Caco-2 (cell line): Measurements from ENCODE around the gene TMEM252. TPM values are rescaled to one million over a fixed set of nuclear protein-coding genes. Genes with fewer than 3 reads are reported as not detected.

Experiments
- BruUV-seq: library from RNA; stranded (reverse); fragments of 400-500 nt; replicated peaks from 2 replicates; lab custom pipeline; 2021; lab: Mats Ljungman, UMichigan
- CTCF ChIA-PET: fragments of 300-600 bp; sonication (Branson Sonifier 250); formaldehyde crosslinking; loops from one replicate; lab custom pipeline; 2022; ENCODE audit warnings: antibody characterized with exemption; lab: Charles Lee
- POLR2A ChIA-PET: fragments of 300-600 bp; sonication (Branson Sonifier 250); formaldehyde crosslinking; loops from one replicate; lab custom pipeline; 2022; ENCODE audit warnings: antibody characterized with exemption; lab: Charles Lee
- DNase-seq, 2 experiments: peaks; one replicate each; pipeline versions ENCODE4 v3.0.0 to v3.0.0-alpha.2; 2020 to 2022
- H3K27me3 ChIP-seq: replicated peaks from 2 replicates; pipeline ENCODE4 v1.6.0; 2011; ENCODE audit warnings: low read length; ENCODE audit not compliant: control insufficient read depth, insufficient read depth
- H3K36me3 ChIP-seq: 2 replicates; pipeline ENCODE4 v1.5.1; 2011; ENCODE audit warnings: low read length; ENCODE audit not compliant: control insufficient read depth, insufficient read depth
- H3K4me1 ChIP-seq: fragments of 250-450 bp; sonication (Bioruptor Pico); 2 replicates; pipeline ENCODE4 v1.5.1; 2020; ENCODE audit warnings: mild to moderate bottlenecking
- H3K4me3 ChIP-seq: 2 replicates; pipeline ENCODE4 v1.5.1; 2011; ENCODE audit warnings: low read depth, mild to moderate bottlenecking, control low read depth, low read length
- H3K9me3 ChIP-seq: fragments of 250-450 bp; sonication (Bioruptor Pico); 2 replicates; pipeline ENCODE4 v1.5.1; 2020; ENCODE audit warnings: mild to moderate bottlenecking, moderate library complexity
- H3K27ac Mint-ChIP-seq: one replicate; pipeline ENCODE4 v1.8.0; 2022; ENCODE audit warnings: mixed read lengths; ENCODE audit not compliant: unreplicated experiment
- H3K27me3 Mint-ChIP-seq: one replicate; pipeline ENCODE4 v1.8.0; 2022; ENCODE audit warnings: mixed read lengths; ENCODE audit not compliant: insufficient read depth, unreplicated experiment
- H3K36me3 Mint-ChIP-seq: one replicate; pipeline ENCODE4 v1.8.0; 2022; ENCODE audit warnings: mild to moderate bottlenecking, mixed read lengths; ENCODE audit not compliant: insufficient read depth, unreplicated experiment
- H3K4me1 Mint-ChIP-seq: one replicate; pipeline ENCODE4 v1.8.0; 2022; ENCODE audit warnings: low read depth, mixed read lengths; ENCODE audit not compliant: unreplicated experiment
- H3K4me3 Mint-ChIP-seq: one replicate; pipeline ENCODE4 v1.8.0; 2022; ENCODE audit warnings: mild to moderate bottlenecking, moderate library complexity, mixed read lengths; ENCODE audit not compliant: unreplicated experiment
- H3K9me3 Mint-ChIP-seq: one replicate; pipeline ENCODE4 v1.8.0; 2022; ENCODE audit warnings: mixed read lengths; ENCODE audit not compliant: unreplicated experiment
- intact Hi-C: fragments of 100-400 bp; cut with micrococcal nuclease; formaldehyde crosslinking; loops from one replicate; pipeline ENCODE4 v1.10.0; 2022; ENCODE audit not compliant: unreplicated experiment
- total RNA-seq: library from RNA; stranded (reverse); gene quantifications from 2 replicates; pipeline ENCODE4 v1.2.3, GENCODE V29; 2022
- TF ChIP-seq, protein P1 (sequence below), 2 experiments: fragments of 200-600 bp in 1 of 2; IDR thresholded peaks; 1 replicate in 1 of 2; 2 replicates in 1 of 2; pipeline versions ENCODE4 v1.5.1 to v1.8.0; 2011 to 2022; ENCODE audit warnings: antibody characterized with exemption in 1 of 2, control low read depth in 1 of 2, inconsistent platforms in 1 of 2, low read depth in 1 of 2, low read length in 1 of 2, mild to moderate bottlenecking in 1 of 2, moderate library complexity in 1 of 2; ENCODE audit not compliant: insufficient read depth in 1 of 2, severe bottlenecking in 1 of 2, unreplicated experiment in 1 of 2

Gene TMEM252
- total RNA-seq, 1 experiment from 2014 or later = not detected

DNA sequence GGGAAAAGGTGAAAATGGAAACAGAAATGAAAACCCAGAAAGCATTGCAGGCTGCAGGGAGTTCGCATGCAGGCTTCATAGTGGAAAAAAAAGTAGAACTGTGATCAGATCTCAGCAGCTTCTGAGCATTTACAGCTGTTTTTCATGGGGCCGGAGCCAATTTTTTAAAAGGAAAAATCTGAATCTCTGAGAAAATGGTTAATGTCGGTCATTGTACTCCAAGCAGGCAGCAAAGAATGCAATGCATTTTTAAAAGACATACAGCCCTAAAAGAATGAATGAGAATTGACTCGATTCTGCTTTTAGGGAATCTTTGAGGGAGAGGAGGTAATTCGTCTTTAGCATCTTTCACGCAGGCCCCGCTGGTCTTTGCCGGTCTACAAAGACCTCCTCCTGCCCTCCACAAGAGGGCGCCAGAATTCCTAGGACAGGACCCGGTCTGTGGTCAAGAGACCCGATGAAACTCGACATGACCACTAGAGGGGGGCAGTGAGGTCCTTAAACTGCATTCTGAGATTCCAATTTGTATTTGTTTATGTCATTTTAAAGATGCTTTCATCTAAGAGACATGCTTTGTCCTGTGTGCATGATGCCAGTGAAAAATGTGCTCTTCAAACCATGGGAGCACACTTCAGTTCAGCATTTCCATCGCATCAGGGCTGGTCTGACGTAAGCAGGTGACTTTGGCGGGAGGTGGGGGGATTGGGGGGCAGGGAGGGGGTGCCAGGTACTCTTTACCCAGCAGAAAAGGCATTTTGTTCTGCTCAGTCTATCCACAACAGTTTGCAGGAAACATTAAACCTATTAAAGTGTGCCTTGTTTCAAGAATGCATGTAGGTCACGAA lies 43.7 kb upstream of the TMEM252 start:
- ChIA-PET CTCF (no interaction called here), POLR2A (no interaction called here)
- intact Hi-C loops = loop anchor here (2.0 to 10.0 kb wide), 3 partner anchors 260 to 443 kb away; no protein-coding TSS in a partner anchor
- no peaks in the 10 kb centered on the region for H3K27me3 ChIP-seq
- BruUV-seq = no TSS peak
- Mint-ChIP-seq H3K4me3 (no peak overlapping the region), H3K4me1 (no peaks in the 10 kb centered on the region), H3K9me3 (no peaks in the 10 kb centered on the region), H3K27ac (no peak overlapping the region), H3K27me3 (peaks cover 2% of the 10 kb centered on the region), H3K36me3 (no peaks in the 10 kb centered on the region)
- no peak overlapping the region for H3K4me3 ChIP-seq
- no peaks in the 10 kb centered on the region for H3K36me3 ChIP-seq
- peak; percentile 59 to 61 for DNase-seq
- TF ChIP-seq, protein P1, sequence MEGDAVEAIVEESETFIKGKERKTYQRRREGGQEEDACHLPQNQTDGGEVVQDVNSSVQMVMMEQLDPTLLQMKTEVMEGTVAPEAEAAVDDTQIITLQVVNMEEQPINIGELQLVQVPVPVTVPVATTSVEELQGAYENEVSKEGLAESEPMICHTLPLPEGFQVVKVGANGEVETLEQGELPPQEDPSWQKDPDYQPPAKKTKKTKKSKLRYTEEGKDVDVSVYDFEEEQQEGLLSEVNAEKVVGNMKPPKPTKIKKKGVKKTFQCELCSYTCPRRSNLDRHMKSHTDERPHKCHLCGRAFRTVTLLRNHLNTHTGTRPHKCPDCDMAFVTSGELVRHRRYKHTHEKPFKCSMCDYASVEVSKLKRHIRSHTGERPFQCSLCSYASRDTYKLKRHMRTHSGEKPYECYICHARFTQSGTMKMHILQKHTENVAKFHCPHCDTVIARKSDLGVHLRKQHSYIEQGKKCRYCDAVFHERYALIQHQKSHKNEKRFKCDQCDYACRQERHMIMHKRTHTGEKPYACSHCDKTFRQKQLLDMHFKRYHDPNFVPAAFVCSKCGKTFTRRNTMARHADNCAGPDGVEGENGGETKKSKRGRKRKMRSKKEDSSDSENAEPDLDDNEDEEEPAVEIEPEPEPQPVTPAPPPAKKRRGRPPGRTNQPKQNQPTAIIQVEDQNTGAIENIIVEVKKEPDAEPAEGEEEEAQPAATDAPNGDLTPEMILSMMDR (IDR thresholded peaks at IDR 0.05; ENCODE audit: insufficient read depth in 1 of 2, low read depth in 1 of 2, low read length in 1 of 2, severe bottlenecking in 1 of 2, unreplicated experiment in 1 of 2) = peak; percentile 46 to 75
- H3K4me1 ChIP-seq = no peaks in the 10 kb centered on the region
- H3K9me3 ChIP-seq = no peaks in the 10 kb centered on the region

- Mint-ChIP-seq H3K36me3 (no peaks in the 10 kb centered on the region), H3K27me3 (peaks cover 3% of the 10 kb centered on the region), H3K4me1 (no peaks in the 10 kb centered on the region), H3K4me3 (no peak overlapping the region), H3K27ac (no peak overlapping the region), H3K9me3 (no peaks in the 10 kb centered on the region)
- Histone ChIP-seq H3K36me3 (no peaks in the 10 kb centered on the region), H3K4me3 (no peak overlapping the region), H3K9me3 (no peaks in the 10 kb centered on the region), H3K27me3 (no peaks in the 10 kb centered on the region), H3K4me1 (no peaks in the 10 kb centered on the region)
- DNase-seq = no peak
- ChIA-PET POLR2A (no interaction called here), CTCF (no interaction called here)
- no TSS peak for BruUV-seq
- TF ChIP-seq, protein P1 (IDR thresholded peaks at IDR 0.05; ENCODE audit: insufficient read depth in 1 of 2, low read depth in 1 of 2, low read length in 1 of 2, severe bottlenecking in 1 of 2, unreplicated experiment in 1 of 2) = no peak
- intact Hi-C loops = loop anchor here (5.0 to 10.0 kb wide), 2 partner anchors 263 to 446 kb away; no protein-coding TSS in a partner anchor
These were observed 41.0 kb upstream of the TMEM252 start for GRCh38 chr9:68581696-68582095.

DNA sequence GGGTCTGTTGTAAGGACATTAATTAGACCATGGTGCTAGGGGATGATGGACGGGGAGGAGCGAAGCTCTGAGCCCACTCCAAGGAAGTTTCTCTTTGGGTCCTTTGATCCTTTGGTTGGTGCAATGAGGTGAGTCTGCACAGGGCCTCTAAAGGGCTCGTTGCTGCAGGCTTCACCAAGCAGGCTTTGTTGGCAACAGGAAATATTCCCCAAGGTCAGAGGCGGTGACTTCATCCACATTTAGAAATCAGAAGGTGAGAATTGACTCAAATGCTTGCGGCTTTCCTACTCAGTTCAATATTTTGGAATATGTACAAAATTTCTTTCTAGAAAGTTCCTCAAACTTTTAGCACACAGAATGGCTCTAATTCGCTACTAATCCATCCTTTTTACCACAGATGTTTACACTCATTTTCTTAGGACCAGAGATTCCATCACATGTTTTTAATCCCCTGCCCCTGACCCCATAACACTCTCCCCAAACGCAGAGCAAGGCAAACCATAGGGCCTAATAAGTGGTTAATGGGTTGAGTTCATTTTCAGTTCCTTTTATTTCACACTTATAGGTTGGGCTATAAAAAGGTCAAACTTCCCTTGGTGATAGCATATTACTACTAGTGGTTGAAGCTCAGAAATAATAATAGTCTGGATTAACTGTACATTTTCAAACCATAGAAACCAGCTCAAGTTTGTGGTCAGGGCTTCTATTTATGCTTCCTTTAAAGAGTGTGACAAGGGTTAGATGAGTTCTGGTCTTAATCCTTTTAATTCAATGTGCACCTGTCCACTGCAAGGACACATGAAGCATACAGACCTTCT lies 37.3 kb upstream of the TMEM252 start:
- Mint-ChIP-seq H3K27ac (no peak overlapping the region), H3K4me1 (no peaks in the 10 kb centered on the region), H3K36me3 (no peaks in the 10 kb centered on the region), H3K27me3 (peaks cover 3% of the 10 kb centered on the region), H3K9me3 (no peaks in the 10 kb centered on the region), H3K4me3 (no peak overlapping the region)
- CTCF ChIA-PET = no interaction called here
- DNase-seq = no peak
- Histone ChIP-seq H3K9me3 (no peaks in the 10 kb centered on the region), H3K4me3 (no peak overlapping the region), H3K27me3 (no peaks in the 10 kb centered on the region), H3K36me3 (no peaks in the 10 kb centered on the region), H3K4me1 (no peaks in the 10 kb centered on the region)
- POLR2A ChIA-PET = no interaction called here
- intact Hi-C loops = no loop called here
- no TSS peak for BruUV-seq
- TF ChIP-seq, protein P1 (IDR thresholded peaks at IDR 0.05; ENCODE audit: insufficient read depth in 1 of 2, low read depth in 1 of 2, low read length in 1 of 2, severe bottlenecking in 1 of 2, unreplicated experiment in 1 of 2) = no peak
